ENCODE data around the gene NEK6.
"Not testable (repeated sequence)": the region's sequence is repeated elsewhere in the genome, so short reads cannot be mapped to it uniquely, and the experiment has no call there.

NEK6 gene

GRCh38 chr9:124231095-124231737, 26.5 kb upstream of the NEK6 start:
- DNase-seq: no peak

- no peak for DNase-seq
Observed at GRCh38 chr9:124238546-124239140, 19.1 kb upstream of the NEK6 start.

GRCh38 chr9:124239249-124240073, 18.3 kb upstream of the NEK6 start:
- DNase-seq: no peak

- no peak for DNase-seq
Observed at GRCh38 chr9:124242331-124243194, 15.2 kb upstream of the NEK6 start.

- not testable (repeated sequence) for DNase-seq
Observed at GRCh38 chr9:124247393-124247792, 10.4 kb upstream of the NEK6 start.

- no peak for DNase-seq
Observed at GRCh38 chr9:124248066-124248465, 9.7 kb upstream of the NEK6 start.

GRCh38 chr9:124248960-124249359, 8.8 kb upstream of the NEK6 start:
- DNase-seq: no peak

- no peak for DNase-seq
Observed at GRCh38 chr9:124251204-124251603, 6.5 kb upstream of the NEK6 start.

GRCh38 chr9:124251605-124252378, 6.0 kb upstream of the NEK6 start:
- DNase-seq: peak; percentile 48 to 81

- not testable (repeated sequence) for DNase-seq
Observed at GRCh38 chr9:124252878-124253277, 4.9 kb upstream of the NEK6 start.

- DNase-seq: no peak
Observed at GRCh38 chr9:124254261-124254682, 3.5 kb upstream of the NEK6 start.

- DNase-seq: no peak
Observed at GRCh38 chr9:124255222-124255621, 2.5 kb upstream of the NEK6 start.

- peak in 1 of 2 experiments; percentile 70 for DNase-seq
Observed at GRCh38 chr9:124256517-124257069, 1.2 kb upstream of the NEK6 start.

- no peak for DNase-seq
Observed at GRCh38 chr9:124257070-124257843, 492 bp upstream of the NEK6 start.

GRCh38 chr9:124258607-124259157, 933 bp downstream of the NEK6 start:
- peak in 1 of 2 experiments; percentile 61 for DNase-seq

- DNase-seq: peak in 1 of 2 experiments; percentile 75
Observed at GRCh38 chr9:124259158-124259808, 1.5 kb downstream of the NEK6 start.

- peak in 1 of 2 experiments; percentile 77 for DNase-seq
Observed at GRCh38 chr9:124260769-124261603, 3.2 kb downstream of the NEK6 start.

- no peak for DNase-seq
Observed at GRCh38 chr9:124261736-124262648, 4.2 kb downstream of the NEK6 start.
